RPMI8226 (cell line): ENCODE measurements around the gene GNG14.
"Not testable (repeated sequence)": the region's sequence is repeated elsewhere in the genome, so short reads cannot be mapped to it uniquely, and the experiment has no call there.

ENCODE experiments used
- DNase-seq: peaks from one replicate; pipeline ENCODE4 v3.0.0-alpha.2; 2015

The GNG14 gene

GRCh38 chr19:12696366-12697335, 8.9 kb downstream of the GNG14 start, which contains the start of gene FBXW9:
TSS of gene FBXW9 (minus strand) at chr19:12696631. CDS start at chr19:12696581, 50 bp downstream.
- peak; percentile 97 for DNase-seq

GRCh38 chr19:12697425-12697824, 9.6 kb downstream of the GNG14 start:
- DNase-seq = not testable (repeated sequence)

DNA sequence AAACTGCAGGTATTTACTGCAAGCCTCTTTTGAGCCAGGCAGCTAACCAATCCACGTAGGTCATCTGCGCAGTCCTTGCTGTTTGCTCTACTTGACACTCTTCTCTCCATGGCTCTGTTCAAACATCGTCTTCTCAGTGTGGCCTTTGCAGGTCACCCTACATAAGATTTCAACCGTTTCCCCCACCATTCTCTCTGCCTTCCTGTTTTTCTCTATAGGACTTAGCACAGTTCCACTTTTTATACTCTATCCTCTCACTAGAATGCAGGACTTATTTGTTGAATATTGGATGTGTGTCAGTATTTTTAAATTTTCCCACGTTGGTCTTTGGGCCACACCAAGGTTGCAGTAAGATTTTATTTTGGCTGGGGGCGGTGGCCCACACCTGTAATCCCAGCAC, 10.3 kb downstream of the GNG14 start:
- DNase-seq = no peak

- DNase-seq = no peak
Observed at GRCh38 chr19:12701596-12702282, 13.9 kb downstream of the GNG14 start.

GRCh38 chr19:12703046-12703445, 15.2 kb downstream of the GNG14 start:
- no peak for DNase-seq

- DNase-seq = no peak
Observed at GRCh38 chr19:12705169-12705568, 17.4 kb downstream of the GNG14 start.

- no peak for DNase-seq
Observed at GRCh38 chr19:12705654-12706331, 18.0 kb downstream of the GNG14 start.

GRCh38 chr19:12706332-12706718, 18.5 kb downstream of the GNG14 start:
- no peak for DNase-seq

DNA sequence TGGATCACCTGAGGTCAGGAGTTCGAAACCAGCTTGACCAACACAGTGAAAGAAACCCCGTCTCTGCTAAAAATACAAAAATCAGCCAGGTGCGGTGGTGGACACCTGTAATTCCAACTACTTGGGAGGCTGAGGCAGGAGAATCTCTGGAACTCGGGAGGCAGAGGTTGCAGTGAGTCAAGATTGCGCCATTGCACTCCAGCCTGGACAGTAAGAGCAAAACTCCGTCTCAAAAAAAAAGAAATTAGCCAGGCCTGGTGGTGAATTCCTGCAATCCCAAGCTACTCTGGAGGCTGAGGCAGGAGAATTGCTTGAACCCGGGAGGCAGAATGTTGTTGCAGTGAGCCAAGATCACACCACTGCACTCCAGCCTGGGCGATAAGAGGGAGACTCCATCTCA, 20.8 kb downstream of the GNG14 start:
- no peak for DNase-seq

- no peak for DNase-seq
Observed at GRCh38 chr19:12711187-12711586, 23.4 kb downstream of the GNG14 start.

DNA sequence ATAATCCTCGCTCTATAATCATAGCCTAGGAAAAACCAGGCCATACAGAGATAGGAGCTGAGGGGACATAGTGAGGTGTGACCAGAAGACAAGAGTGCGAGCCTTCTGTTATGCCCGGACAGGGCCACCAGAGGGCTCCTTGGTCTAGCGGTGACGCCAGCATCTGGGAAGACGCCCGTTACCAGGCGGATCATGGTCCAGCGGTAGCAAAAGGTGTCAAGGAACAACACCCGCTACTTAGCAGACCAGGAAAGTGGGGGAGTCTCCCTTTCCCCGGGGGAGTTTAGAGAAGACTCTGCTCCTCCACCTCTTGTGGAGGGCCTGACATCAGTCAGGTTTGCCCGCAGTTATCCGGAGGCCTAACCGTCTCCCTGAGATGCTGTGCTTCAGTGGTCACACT, 24.3 kb downstream of the GNG14 start:
- DNase-seq = not testable (repeated sequence)

GRCh38 chr19:12713304-12713703, 25.5 kb downstream of the GNG14 start:
- not testable (repeated sequence) for DNase-seq

GRCh38 chr19:12715102-12715501, 27.3 kb downstream of the GNG14 start:
- DNase-seq = no peak

GRCh38 chr19:12715929-12716328, 28.1 kb downstream of the GNG14 start:
- no peak for DNase-seq

DNA sequence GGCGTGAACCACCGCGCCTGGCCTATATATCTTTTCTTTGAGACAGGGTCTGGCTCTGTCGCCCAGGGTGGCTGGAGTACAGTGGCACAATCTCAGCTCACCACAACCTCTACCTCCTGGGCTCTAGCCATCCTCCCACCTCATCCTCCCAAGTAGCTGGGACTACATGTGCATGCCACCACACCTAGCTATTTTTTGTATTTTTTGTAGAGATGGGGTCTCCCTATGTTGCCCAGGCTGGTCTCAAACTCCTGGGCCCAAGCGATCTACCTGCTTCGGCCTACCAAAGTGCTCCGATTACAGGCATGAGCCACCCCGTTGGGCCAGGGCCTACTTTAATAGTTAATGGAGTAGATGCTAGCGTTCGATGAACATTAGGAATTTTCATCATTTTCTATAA, 32.5 kb downstream of the GNG14 start:
- no peak for DNase-seq

DNA sequence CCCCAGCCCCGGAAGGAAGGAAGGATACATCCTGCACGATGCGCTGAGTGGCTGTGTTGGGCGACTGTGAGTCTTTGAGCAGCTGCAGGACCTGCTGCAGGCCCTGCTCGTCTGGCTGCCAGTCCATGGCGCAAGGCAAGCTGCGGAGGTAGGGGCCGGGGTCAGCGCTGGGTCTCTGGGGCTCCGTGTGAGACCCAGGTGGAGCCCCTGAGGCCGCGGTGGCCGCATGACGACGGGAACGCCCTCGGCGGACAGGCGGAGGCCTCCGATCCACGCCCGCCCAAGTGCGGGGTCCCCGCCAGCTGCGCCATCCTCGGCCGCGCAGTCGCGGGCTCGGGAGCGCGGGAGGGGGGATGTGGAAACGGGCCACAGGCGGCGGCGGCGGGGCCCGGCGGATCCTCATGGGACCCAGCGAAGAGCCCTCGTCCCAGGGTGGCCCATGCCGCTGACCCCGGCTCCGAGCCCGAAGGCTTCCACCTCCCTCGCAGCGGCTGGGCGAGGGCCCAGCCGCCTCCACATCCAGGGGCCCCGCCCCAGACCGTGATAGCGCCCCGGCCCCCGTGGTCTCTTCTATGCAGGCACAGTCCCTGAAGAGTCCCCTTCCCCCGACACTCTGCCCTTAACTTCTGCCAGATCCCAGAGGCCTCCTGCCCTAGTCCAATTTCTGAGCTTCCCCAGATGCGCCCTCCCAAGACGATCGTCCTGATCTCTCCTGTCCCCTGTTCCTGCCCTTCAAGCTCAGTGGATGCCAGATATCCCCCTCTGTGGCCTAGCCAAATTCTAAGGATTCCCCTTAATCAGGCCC, 33.3 kb downstream of the GNG14 start:
- DNase-seq = no peak

GRCh38 chr19:12721656-12722565, 34.1 kb downstream of the GNG14 start:
- peak; percentile 48 for DNase-seq

DNA sequence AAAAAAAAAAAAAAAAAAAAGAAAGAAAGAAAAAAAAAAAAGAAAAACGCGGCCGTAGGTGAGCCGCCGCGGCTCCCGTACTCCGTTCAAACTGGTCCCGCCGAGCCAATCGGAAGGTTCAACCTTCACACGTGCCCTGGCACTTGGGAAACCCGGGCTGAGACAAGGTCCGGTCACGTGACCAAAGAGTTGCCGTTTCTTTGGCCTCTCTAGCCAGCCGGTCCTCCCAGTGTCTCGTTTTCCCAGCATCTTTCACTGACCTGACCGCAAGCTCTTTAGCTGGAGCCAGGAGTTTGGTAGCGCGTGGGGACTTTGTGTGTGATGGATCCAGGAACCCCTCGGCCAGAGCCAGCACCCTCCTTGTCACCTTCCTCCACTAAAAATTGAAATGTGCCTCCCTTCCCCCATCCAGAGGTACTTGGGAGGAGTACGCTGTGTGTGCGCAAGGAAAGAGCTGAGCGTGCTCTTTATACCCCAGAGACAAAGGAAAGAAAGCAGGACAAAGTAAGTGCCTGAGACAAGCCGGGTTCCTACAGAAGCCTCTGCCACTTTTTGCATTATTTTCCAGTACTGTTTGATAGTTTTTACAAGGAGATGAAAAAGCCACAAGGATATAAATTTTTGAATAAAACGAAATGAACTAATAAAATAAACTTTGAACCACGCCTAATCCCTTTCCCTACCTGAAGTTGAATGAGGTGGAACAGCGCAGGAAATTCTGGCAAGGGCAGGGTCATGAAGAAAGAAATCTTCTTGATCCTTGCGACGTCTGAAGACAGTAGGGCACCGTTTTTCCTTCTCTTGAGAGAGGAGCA, 35.0 kb downstream of the GNG14 start:
- DNase-seq = peak; percentile 99

GRCh38 chr19:12723381-12723640, 35.5 kb downstream of the GNG14 start:
- DNase-seq = no peak

DNA sequence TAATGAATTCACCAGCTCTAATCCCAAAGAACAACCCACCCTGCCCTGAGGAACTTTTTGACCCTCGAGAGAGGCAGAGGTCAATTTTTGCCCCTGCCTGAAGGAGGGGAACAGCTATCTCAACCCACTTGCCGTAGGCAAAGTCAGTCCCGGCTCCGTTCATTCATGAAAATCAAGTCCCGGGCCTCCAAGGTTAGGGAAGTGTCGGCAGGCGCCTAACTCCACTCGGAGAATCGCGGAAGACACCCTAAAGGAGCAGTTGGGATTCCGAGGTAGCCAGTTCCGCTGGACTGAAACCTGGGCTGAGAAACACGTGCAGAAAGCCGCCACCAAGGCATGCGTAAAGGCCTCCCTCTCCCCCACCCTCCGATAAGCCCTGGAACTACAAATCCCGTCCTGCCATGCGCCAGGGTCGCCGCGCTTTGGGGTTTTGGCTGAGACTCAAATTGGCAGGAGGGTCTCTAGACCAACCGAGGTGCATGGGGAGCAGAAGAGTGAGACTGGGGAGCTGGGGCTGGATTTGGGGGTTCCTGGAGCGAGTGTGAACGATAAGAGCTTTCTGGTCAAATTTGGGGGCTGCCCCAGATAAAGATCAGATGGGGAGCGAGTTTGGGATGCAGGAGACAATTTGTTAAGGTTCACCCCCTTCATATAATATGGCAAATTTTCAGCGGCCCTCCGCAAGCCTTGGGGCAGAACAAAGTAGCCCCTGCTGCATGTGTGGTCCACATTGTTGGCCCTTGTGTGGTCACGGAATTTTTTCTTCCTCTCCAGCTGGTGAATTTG, 36.0 kb downstream of the GNG14 start, which contains the start of gene TNPO2:
TNPO2 (minus strand) TSS at position 292 of the 786 bp plus-strand sequence. CDS start 2,955 bp downstream, outside the sequence.
- DNase-seq = peak; percentile 83
